GM13977 (cell line): ENCODE results near the gene MINDY2.
"Not testable (repeated sequence)": the region's sequence is repeated elsewhere in the genome, so short reads cannot be mapped to it uniquely, and the experiment has no call there.

Source experiments
- DNase-seq: peaks from one replicate; pipeline ENCODE4 v3.0.0; 2012; ENCODE audit warnings: low spot score
- CTCF ChIP-seq: IDR thresholded peaks from 2 replicates; pipeline ENCODE4 v1.5.1; 2012; ENCODE audit warnings: mild to moderate bottlenecking, control low read depth; ENCODE audit not compliant: insufficient read depth; ENCODE audit errors: extremely low read depth, missing control alignments
- in situ Hi-C: fragments of 300-500 bp; cut with MboI; formaldehyde crosslinking; loops from one replicate; pipeline ENCODE4 v1.12.0; 2022; ENCODE audit warnings: low sequenced_read_pairs, low pct_unique_long_range_greater_than_20kb, mixed read lengths, inconsistent platforms; ENCODE audit not compliant: unreplicated experiment

The MINDY2 gene

GRCh38 chr15:58764468-58764867 is 6.6 kb upstream of the MINDY2 start:
- TF ChIP-seq CTCF = no peak
- in situ Hi-C loops = loop anchor here (25.0 kb wide), 1 partner anchor 502 kb away; no protein-coding TSS in a partner anchor

GRCh38 chr15:58766290-58766689 is 4.8 kb upstream of the MINDY2 start:
- TF ChIP-seq CTCF = no peak
- in situ Hi-C loops = loop anchor here (25.0 kb wide), 1 partner anchor 504 kb away; no protein-coding TSS in a partner anchor
- DNase-seq = no peak

More at GRCh38 chr15:58764468-58764867, 6.6 kb upstream of the MINDY2 start:
- DNase-seq = no peak

GRCh38 chr15:58768601-58769004 is 2.5 kb upstream of the MINDY2 start:
- in situ Hi-C loops = loop anchor here (25.0 kb wide), 1 partner anchor 506 kb away; no protein-coding TSS in a partner anchor
- not testable (repeated sequence) for DNase-seq

- peak; percentile 70 for DNase-seq
- in situ Hi-C loops = loop anchor here (25.0 kb wide), 1 partner anchor 508 kb away; no protein-coding TSS in a partner anchor
- TF ChIP-seq CTCF = no peak
Observed at GRCh38 chr15:58770519-58770856, 614 bp upstream of the MINDY2 start.

GRCh38 chr15:58771621-58772250 is 634 bp downstream of the MINDY2 start:
- DNase-seq = peak; percentile 30
- in situ Hi-C loops = loop anchor here (25.0 kb wide), 1 partner anchor 509 kb away; no protein-coding TSS in a partner anchor
- no peak for TF ChIP-seq CTCF

- no peak for TF ChIP-seq CTCF
- DNase-seq = no peak
- in situ Hi-C loops = loop anchor here (25.0 kb wide), 1 partner anchor 511 kb away; no protein-coding TSS in a partner anchor
Observed at GRCh38 chr15:58773024-58773423, 1.9 kb downstream of the MINDY2 start.

GRCh38 chr15:58775402-58775801 is 4.3 kb downstream of the MINDY2 start:
- DNase-seq = no peak
- no peak for TF ChIP-seq CTCF
- in situ Hi-C loops = no loop called here
